ENCODE results near the gene DOLPP1.

DOLPP1 gene

GRCh38 chr9:129068110-129068509 is 12.8 kb upstream of the DOLPP1 start:
- no peak for DNase-seq

- DNase-seq = no peak
Observed at GRCh38 chr9:129068990-129069861, 11.7 kb upstream of the DOLPP1 start.

DNA sequence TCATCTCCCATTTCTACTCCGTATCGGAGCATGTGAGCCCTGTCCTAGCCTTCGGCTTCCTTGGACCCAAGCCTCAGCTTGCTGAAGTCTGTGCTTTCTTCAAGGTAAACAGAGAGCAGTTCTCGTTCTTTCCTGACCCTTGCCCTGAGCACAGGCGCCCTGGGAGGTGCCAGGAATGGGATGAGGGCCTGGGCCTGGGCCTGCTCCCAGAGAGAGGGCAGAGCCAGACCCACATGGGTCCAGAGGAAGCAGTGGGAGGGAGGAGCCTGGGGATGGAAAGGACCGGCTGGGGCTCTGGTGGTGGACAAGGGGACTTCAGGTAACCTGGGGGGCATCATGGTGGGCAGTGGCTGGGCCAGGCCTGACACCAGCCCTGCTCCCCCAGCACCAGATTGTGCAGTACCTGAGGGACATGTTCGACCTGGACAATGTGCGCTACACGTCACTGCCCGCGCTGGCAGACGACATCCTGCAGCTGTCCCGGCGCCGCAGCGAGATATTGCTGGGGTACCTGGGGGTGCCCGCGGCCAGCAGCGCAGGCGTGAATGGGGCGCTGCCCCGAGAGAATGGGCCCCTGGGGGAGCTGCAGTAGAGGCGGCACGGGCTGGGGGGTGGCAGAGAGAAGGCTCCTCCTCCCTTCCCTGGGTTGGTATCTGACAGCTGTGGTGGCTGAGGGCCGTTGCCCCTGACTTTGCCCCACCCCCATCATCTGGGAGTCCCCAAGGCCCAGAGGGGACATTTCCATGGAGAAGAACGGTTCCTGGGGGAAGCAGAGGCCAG is 10.9 kb upstream of the DOLPP1 start:
- no peak for DNase-seq

GRCh38 chr9:129070696-129071525 is 10.0 kb upstream of the DOLPP1 start:
- no peak for DNase-seq

- DNase-seq = no peak
Observed at GRCh38 chr9:129071526-129072126, 9.3 kb upstream of the DOLPP1 start.

DNA sequence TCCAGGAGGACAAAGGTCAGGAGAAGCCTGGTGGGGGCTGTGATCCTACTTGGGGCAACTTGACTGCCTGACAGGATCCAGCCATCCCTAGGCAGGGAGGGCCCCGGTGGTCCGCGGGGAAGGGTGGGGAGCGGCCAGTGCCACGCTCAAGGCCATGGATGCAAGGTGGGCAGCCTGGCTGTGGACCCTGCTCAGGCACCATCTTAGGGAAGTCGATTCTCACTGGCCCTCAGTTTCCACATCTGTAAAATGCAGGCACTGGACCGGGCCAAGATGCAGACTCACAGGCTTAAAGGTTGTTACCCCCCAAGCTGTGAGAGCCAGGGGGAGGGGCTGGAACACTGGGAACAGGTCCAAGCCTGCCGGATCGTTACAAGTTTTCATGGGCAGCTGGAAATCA is 8.7 kb upstream of the DOLPP1 start:
- no peak for DNase-seq

- DNase-seq = no peak
Observed at GRCh38 chr9:129073404-129073803, 7.5 kb upstream of the DOLPP1 start.

DNA sequence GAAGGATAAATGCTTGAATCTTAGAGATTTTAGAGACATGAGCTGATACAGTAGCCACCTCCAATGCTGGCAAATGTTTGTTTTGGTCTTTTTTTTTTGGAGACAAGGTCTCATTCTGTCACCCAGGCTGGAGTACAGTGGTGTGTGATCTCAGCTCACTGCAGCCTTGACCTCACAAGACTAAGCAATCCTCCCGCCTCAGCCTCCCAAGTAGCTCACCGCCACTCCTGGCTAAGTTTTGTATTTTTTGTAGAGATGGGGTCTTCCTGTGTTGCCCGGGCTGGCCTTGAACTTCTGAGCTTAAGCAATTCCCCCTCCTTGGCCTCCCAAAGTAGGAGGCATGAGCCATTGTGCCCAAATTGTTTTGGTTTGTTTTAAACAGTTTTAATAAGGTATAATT is 6.8 kb upstream of the DOLPP1 start:
- DNase-seq = no peak

- no peak for DNase-seq
Observed at GRCh38 chr9:129075996-129076639, 4.8 kb upstream of the DOLPP1 start.

- no peak for DNase-seq
Observed at GRCh38 chr9:129076640-129077037, 4.3 kb upstream of the DOLPP1 start.

DNA sequence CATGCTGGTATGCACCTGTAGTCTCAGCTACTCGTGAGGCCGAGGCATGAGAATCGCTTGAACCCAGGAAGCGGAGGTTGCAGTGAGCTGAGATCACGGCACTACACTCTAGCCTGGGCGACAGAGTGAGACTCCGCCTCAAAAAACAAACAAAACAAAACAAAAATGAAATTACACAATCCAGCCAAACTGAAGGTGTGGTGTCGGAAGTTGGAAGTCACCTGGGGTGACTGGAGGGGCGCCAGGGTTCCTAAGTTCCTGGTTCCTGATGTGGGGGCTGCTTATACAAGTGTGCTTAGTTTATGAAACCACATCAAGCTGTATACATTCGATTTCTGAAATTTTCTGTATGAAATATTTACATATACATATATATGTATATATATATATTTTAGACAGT is 3.7 kb upstream of the DOLPP1 start:
- DNase-seq = no peak

DNA sequence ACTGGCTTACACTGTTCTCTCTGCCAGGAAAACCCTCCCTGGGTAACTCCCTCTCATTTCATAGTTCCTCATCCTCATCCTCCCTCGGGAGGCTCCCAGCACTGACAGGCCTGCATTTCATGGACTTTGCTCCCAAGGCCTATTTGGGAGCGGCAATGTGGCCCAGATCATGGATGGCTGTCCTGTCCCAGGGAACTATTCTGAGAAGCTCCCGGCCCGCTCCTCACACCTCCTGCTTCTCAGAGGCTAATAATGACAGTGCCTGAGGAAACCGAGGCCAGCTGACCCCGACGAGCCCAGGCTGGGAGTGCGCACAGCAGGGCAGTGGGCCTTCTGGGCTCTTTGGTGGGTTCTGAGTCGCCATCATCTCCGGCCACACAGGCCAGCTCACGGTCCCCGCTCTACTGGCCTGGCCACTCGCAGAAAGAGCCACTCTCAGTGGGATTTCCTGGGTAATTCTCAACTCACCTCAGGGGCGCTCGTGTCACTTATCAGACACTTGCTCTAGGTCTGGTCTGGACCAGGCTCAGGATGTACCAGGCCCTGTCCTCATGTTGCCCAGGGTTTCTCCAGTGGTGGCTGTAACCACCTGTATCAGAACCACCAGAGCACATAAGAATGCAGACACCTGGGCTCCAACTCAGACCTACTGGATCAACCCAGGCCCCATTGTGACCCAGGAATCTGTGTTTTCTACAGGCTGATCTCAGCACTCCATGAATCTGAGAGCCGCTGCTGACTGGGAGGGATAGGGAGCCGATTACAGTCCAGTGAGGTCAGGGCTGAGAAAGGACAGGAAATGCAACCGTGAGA is 2.0 kb upstream of the DOLPP1 start:
- DNase-seq = no peak

GRCh38 chr9:129079829-129080228 is 1.1 kb upstream of the DOLPP1 start:
- DNase-seq = no peak

DNA sequence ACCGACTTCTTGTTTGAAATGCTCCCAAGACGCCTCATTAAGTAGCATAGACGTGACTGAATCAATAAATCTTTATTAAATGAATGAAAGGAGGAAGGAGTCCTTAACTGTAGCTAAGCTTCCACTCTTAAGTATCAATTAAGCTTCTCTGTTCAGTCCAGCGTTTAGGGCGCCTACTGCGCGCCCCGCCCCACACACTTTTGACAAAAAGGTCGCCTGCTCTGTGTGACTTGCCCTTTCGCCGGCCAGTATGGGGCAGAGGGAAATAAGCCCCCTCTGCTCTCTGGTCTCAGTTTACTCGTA is 662 bp upstream of the DOLPP1 start:
- DNase-seq = no peak

DNA sequence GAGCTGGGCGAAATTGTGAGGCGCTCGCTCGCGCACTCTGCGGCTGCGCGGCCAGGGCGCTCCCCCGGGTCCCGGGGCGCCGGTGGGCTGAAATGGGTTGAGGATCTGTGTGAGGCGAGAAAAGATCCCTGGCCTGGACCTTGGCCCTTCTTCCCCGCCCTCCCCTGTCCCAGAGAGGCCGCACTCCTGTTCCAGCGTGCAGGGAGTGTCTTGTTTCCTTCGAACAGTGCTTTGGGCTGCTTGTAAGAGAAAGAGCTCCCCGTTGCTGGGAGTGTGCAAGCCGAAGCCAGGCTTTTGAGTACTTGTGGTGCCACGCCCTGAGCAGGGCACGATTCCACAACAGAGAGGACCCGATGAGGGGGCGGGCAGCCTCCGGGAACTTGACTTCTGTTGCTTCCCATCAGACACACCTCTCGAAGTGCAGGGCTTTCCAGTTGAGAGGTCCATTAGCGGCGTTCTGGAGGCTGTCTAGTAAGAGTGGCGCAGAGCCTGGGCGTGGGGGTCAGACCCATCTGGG is 535 bp downstream of the DOLPP1 start:
- no peak for DNase-seq

DNA sequence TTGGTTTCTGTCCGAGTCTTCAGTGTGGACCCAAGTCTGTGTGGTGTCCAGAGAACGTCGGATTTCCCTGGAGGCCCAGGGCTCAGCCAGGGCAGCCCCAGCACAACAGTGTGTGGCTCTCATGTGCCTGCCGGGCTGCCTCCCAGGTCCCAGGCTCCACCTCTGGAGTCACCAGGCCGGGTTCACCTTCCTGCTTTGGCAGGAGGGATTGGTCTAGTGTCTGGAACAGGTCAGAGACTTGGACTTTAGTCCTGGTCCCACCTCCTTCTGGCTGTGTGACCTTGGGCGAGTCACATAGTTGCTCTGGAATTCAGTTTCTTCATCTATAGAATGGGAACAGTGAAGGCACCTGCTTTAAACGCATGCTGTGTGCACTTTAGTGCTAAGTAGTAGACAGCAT is 3.2 kb downstream of the DOLPP1 start:
- no peak for DNase-seq

DNA sequence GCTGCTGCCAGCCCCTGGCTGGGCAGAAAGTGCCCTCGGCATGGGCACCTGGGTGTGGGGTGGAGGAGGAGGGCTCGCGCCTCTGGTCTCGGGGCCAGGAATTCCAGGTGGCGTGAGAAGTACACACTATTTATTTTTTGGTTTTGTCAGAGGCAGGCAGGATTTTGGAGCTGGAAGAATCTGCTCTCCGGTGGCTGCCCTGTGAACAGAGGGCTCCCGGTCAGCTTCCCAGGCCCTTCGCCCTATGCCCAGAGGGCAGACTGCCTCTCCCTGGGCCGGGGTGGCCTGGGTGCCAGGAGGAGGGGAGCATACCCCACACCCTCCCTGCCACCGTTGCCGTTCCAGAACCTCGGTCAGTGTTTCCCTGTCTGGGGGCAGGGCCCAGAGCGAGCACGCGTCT is 8.3 kb downstream of the DOLPP1 start:
- DNase-seq = no peak

GRCh38 chr9:129093602-129094386 is 12.9 kb downstream of the DOLPP1 start:
- no peak for DNase-seq

GRCh38 chr9:129094387-129095169 is 13.7 kb downstream of the DOLPP1 start:
- no peak for DNase-seq

DNA sequence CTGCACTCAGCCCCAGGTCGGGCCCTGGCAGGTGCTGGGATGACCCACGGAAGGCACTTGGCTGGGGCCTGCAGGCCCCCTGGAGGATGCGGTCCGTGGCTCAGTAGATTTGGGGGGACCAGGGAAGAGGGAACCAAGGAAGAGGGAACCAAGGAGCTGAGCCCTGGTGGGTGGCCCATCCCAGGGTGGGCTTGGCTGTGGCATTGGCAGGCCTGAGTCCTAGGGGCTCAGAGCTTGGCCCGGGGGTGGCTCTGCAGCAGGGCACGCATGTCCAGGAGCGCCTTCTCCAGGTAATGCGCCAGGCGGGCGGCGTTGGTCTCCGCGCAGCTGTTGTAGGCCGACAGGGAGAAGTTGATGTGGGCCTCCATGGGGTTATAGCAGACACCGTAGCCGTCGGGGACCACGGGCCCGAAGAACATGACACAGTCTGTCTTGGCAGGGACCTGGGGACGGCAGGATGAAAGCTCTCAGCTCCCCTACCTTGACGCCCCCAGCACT is 14.3 kb downstream of the DOLPP1 start:
- DNase-seq = no peak

All from NCI-H1436 (cell line).